ENCODE data around the gene TMEM132D.

DNA sequence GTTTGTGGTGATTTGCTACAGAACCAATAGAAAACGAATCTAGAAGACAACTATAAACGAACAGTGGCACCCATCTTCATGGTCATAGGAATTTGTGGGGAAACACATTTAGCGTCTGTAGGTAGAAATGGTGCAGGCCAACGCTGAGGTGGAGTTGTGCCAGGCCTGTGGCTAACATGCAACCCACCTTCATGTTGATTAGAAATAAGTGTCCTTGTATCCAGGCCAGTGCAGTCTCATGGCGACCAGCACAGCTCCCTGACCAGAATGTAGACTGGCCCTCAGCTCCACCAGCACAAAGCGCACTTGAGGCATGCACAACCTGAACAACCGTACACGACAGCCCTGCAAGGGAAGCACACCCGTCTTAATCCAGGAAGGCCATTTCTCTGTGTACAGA lies 187.0 kb downstream of the TMEM132D start:
- TF ChIP-seq, protein P1, sequence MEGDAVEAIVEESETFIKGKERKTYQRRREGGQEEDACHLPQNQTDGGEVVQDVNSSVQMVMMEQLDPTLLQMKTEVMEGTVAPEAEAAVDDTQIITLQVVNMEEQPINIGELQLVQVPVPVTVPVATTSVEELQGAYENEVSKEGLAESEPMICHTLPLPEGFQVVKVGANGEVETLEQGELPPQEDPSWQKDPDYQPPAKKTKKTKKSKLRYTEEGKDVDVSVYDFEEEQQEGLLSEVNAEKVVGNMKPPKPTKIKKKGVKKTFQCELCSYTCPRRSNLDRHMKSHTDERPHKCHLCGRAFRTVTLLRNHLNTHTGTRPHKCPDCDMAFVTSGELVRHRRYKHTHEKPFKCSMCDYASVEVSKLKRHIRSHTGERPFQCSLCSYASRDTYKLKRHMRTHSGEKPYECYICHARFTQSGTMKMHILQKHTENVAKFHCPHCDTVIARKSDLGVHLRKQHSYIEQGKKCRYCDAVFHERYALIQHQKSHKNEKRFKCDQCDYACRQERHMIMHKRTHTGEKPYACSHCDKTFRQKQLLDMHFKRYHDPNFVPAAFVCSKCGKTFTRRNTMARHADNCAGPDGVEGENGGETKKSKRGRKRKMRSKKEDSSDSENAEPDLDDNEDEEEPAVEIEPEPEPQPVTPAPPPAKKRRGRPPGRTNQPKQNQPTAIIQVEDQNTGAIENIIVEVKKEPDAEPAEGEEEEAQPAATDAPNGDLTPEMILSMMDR (IDR thresholded peaks at IDR 0.05) = no peak
- no peak for TF ChIP-seq EZH2 (IDR thresholded peaks at IDR 0.05)
